LNCaP clone FGC (cell line): ENCODE results near the gene RFX3.

ENCODE experiments used
- DNase-seq: peaks from one replicate; pipeline ENCODE4 v3.0.0-alpha.2; 2011; ENCODE audit warnings: low read depth
- H3K4me3 ChIP-seq: 2 replicates; pipeline ENCODE4 v1.5.1; 2011; ENCODE audit warnings: mild to moderate bottlenecking, low read depth, low read length, control low read depth
- TF ChIP-seq, protein P1 (sequence below): IDR thresholded peaks from 2 replicates; pipeline ENCODE4 v1.5.1; 2012; ENCODE audit warnings: mild to moderate bottlenecking; ENCODE audit not compliant: control insufficient read depth, insufficient read depth; ENCODE audit errors: extremely low read depth

The RFX3 gene

DNA sequence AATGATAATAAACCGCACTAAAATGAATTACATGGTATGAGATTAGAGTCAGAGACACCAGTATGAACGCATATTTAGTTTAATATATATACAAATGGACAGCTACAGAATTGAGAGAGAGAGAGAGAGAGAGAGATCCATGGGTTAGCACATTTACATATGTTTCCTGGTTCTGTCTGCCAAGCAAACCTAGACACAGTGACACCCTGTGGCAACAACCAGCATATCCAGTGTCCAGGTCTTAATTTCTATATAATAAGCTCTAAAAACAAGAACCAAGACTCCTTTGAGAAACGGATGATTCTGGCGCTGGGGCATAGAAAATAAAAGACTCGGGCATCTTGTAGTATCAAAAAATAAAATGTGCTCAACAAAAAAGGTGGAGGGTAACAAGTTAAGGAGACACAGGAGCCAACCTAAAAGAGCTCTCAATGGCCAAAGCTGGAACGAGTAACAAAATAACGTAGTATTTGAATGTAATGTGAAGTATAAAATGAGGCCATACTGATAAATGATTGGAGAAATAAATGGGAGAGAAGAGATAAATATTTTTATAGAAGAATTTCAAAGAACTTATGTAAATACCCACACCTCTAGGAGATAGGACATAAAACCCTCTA lies 84.5 kb downstream of the RFX3 start:
- DNase-seq: peak; percentile 54
- TF ChIP-seq, protein P1, sequence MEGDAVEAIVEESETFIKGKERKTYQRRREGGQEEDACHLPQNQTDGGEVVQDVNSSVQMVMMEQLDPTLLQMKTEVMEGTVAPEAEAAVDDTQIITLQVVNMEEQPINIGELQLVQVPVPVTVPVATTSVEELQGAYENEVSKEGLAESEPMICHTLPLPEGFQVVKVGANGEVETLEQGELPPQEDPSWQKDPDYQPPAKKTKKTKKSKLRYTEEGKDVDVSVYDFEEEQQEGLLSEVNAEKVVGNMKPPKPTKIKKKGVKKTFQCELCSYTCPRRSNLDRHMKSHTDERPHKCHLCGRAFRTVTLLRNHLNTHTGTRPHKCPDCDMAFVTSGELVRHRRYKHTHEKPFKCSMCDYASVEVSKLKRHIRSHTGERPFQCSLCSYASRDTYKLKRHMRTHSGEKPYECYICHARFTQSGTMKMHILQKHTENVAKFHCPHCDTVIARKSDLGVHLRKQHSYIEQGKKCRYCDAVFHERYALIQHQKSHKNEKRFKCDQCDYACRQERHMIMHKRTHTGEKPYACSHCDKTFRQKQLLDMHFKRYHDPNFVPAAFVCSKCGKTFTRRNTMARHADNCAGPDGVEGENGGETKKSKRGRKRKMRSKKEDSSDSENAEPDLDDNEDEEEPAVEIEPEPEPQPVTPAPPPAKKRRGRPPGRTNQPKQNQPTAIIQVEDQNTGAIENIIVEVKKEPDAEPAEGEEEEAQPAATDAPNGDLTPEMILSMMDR: peak; percentile 70
- no peak overlapping the region for H3K4me3 ChIP-seq

DNA sequence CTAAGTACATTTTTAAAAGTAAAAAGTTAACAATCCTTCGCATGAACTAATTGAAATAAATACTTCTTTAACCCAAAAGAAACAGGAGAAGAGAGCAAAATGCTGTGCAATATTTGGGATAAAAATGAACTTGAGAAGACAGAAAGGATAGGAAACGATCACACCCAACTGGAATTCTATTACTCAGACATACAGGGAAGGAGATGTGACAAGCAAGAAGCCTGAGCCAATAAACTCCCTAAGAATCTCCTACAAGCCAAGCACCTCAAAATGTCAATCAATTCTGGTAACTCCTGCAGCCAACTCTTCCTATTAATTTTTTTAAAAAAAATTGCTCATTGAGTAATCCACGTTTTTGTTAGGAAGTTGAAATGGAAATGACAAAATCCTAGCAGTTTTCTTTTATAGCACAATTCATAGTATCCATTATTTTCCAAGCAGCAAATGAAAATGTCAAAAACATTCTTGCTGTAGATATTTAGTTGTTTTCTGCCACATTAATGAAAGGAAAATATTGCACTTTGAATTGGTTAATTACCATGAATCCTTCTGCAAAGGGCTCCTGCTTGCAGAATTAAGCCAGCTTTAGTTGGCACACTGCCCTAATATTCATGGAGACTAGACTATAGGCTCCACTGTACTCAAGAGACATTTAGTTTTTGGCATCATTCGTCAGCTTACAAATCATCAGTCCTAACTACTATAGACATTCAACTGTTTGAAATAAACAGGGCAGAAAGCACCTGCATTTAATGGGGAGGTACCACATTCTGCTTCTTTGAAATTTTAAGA lies 89.0 kb downstream of the RFX3 start:
- no peak for DNase-seq
- TF ChIP-seq, protein P1: no peak

DNA sequence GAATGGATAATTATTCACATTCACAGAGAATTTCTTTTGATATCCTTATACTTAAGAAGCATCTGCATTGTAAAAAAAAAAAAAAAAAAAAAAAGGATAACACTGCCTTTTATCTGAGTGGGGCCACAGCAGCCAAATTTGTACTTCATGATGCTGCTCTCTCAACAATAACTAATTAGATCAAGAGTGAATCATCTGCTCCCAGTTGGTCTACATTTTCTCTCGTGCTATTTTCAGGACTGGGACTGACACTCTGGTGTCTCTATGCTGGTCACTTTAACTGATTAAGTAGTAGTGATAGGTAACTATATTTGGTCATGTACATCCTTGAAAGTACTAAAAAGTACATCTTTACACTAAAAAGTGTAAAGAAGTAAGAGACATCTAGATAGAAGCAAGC lies 90.1 kb downstream of the RFX3 start:
- DNase-seq: no peak
- no peak overlapping the region for H3K4me3 ChIP-seq
- TF ChIP-seq, protein P1: no peak

More for the DNA sequence above, 89.0 kb downstream of the RFX3 start:
- H3K4me3 ChIP-seq: no peak overlapping the region

DNA sequence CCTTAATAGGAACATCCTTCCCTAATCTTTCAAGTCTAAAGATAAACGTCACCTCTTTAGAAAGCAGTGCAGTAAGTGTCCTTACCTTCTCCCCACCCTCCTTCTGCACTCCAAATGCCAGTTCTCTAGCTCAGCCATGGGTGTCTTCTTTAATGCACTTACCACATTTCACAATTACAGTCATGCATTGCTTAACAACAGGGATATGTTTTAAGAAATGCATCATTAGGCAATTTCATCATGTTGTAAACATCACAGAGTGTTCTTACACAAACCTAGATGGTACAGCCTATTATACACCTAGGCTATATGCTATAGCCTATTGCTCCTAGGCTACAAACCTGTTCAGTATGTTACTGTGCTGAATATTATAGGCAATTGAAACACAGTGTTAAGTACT lies 91.2 kb downstream of the RFX3 start:
- TF ChIP-seq, protein P1: no peak
- no peak overlapping the region for H3K4me3 ChIP-seq
- no peak for DNase-seq

DNA sequence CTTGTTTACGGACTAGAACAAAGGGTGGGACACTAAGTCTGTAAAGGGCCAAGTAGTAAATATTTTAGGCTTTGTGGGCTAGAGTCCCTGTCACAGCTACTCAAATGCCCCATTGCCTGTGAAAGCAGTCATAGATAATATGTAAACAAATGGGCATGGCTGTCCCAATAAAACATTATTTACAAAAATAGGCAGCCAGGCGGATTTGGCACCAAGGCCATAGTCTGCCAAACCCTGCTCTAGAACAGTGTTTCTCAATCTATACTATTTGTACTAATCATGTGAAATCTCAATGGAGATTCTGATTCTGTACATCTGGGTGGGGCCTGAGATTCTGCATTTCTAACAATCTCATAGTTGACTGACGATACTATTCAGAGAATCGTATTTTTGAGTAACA lies 92.0 kb downstream of the RFX3 start:
- no peak overlapping the region for H3K4me3 ChIP-seq
- TF ChIP-seq, protein P1: no peak
- DNase-seq: peak; percentile 72

DNA sequence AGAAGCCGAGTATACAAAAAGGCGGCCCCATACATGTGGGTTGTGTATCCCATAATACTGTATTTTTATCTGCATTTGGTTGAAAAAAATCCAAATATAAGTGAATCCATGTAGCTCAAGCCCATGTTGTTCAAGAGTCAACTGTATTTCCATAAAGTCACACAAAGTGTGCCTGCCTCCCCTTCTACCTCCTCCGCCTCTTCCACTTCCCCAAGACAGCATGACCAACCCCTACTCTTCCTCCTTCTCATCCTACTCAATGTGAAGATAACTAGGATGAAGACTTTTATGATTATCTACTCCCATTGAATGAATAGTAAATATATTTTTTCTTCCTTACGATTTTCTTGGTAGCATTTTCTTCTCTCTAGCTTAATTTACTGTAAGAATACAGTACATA lies 92.7 kb downstream of the RFX3 start:
- TF ChIP-seq, protein P1: no peak
- DNase-seq: no peak
- H3K4me3 ChIP-seq: no peak overlapping the region

DNA sequence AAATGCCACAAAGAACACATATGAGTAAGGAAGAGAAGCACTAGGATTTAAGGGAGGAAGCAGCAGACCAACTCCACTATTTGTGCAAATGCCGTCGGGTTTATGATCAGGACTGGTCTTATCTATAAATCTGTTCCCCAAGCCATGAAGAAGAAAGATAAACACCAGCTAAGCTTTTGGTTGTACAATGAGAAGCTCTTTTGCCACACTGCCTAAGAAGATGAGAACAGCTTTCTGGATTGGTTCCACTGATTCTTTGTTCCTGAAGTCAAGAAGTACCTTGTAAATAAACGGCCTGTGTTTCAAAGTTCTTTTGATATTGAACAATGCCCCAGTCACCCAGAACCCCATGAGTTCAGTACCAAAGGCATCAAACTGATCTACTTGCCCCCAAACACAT lies 93.9 kb downstream of the RFX3 start:
- DNase-seq: peak; percentile 88
- no peak overlapping the region for H3K4me3 ChIP-seq
- TF ChIP-seq, protein P1: no peak
